NCI-H510A (cell line): ENCODE data around the gene PTPN21.

Source experiments
- DNase-seq: peaks from one replicate; lab custom pipeline; 2025; lab: John Stamatoyannopoulos, UW

The PTPN21 gene

GRCh38 chr14:88554457-88555286, at the start of gene PTPN21:
TSS of gene PTPN21 (minus strand) at chr14:88555007. CDS start at chr14:88550417, 4,590 bp downstream.
- peak; percentile 16 for DNase-seq

GRCh38 chr14:88604212-88604611, 49.4 kb upstream of the PTPN21 start:
- DNase-seq: no peak

- no peak for DNase-seq
Measured at GRCh38 chr14:88599761-88600439, 45.1 kb upstream of the PTPN21 start.

GRCh38 chr14:88599326-88599725, 44.5 kb upstream of the PTPN21 start:
- DNase-seq: no peak

GRCh38 chr14:88598097-88598675, 43.4 kb upstream of the PTPN21 start:
- no peak for DNase-seq

- no peak for DNase-seq
Measured at GRCh38 chr14:88597601-88598000, 42.8 kb upstream of the PTPN21 start.

GRCh38 chr14:88597038-88597437, 42.2 kb upstream of the PTPN21 start:
- DNase-seq: no peak

GRCh38 chr14:88592031-88592430, 37.2 kb upstream of the PTPN21 start:
- DNase-seq: no peak

GRCh38 chr14:88590173-88590572, 35.4 kb upstream of the PTPN21 start:
- no peak for DNase-seq

GRCh38 chr14:88588081-88588480, 33.3 kb upstream of the PTPN21 start:
- no peak for DNase-seq

GRCh38 chr14:88584451-88584850, 29.6 kb upstream of the PTPN21 start:
- DNase-seq: no peak

GRCh38 chr14:88576222-88576621, 21.4 kb upstream of the PTPN21 start:
- DNase-seq: no peak

GRCh38 chr14:88572117-88572516, 17.3 kb upstream of the PTPN21 start:
- DNase-seq: no peak

GRCh38 chr14:88568196-88568595, 13.4 kb upstream of the PTPN21 start:
- no peak for DNase-seq

- no peak for DNase-seq
Measured at GRCh38 chr14:88565427-88565826, 10.6 kb upstream of the PTPN21 start.

GRCh38 chr14:88563845-88564244, 9.0 kb upstream of the PTPN21 start:
- DNase-seq: no peak

GRCh38 chr14:88562831-88563686, 8.3 kb upstream of the PTPN21 start, which contains the start of gene ZC3H14:
TSS of gene ZC3H14 (plus strand) at chr14:88563037. CDS start at chr14:88563134, 97 bp downstream.
- peak; percentile 70 for DNase-seq

GRCh38 chr14:88562532-88562830, 7.7 kb upstream of the PTPN21 start:
- DNase-seq: no peak

GRCh38 chr14:88559852-88560251, 5.0 kb upstream of the PTPN21 start:
- DNase-seq: no peak

GRCh38 chr14:88556581-88556980, 1.8 kb upstream of the PTPN21 start:
- no peak for DNase-seq

GRCh38 chr14:88553886-88554456, 836 bp downstream of the PTPN21 start:
- no peak for DNase-seq

GRCh38 chr14:88552876-88553275, 1.9 kb downstream of the PTPN21 start:
- DNase-seq: no peak
